NCI-H1105 (cell line): ENCODE measurements around the gene RMI2.
"Not testable (repeated sequence)": the region's sequence is repeated elsewhere in the genome, so short reads cannot be mapped to it uniquely, and the experiment has no call there.

ENCODE experiments used
- DNase-seq: peaks from one replicate; lab custom pipeline; 2025; lab: John Stamatoyannopoulos, UW

The RMI2 gene

GRCh38 chr16:11354733-11355574, 9.7 kb downstream of the RMI2 start:
- DNase-seq = no peak

GRCh38 chr16:11355862-11356261, 10.6 kb downstream of the RMI2 start:
- no peak for DNase-seq

GRCh38 chr16:11356573-11357331, 11.5 kb downstream of the RMI2 start:
- peak; percentile 41 for DNase-seq

- DNase-seq = no peak
These were observed 13.3 kb downstream of the RMI2 start for GRCh38 chr16:11358531-11358930.

GRCh38 chr16:11359370-11359769, 14.1 kb downstream of the RMI2 start:
- DNase-seq = no peak

- no peak for DNase-seq
These were observed 15.5 kb downstream of the RMI2 start for GRCh38 chr16:11360641-11361373.

- no peak for DNase-seq
These were observed 16.6 kb downstream of the RMI2 start for GRCh38 chr16:11361701-11362451.

GRCh38 chr16:11363927-11364258, 18.6 kb downstream of the RMI2 start:
- DNase-seq = no peak

- no peak for DNase-seq
These were observed 22.2 kb downstream of the RMI2 start for GRCh38 chr16:11367483-11367906.

- DNase-seq = no peak
These were observed 25.0 kb downstream of the RMI2 start for GRCh38 chr16:11370084-11370931.

GRCh38 chr16:11370932-11371279, 25.6 kb downstream of the RMI2 start:
- not testable (repeated sequence) for DNase-seq

GRCh38 chr16:11372073-11372828, 27.0 kb downstream of the RMI2 start:
- no peak for DNase-seq

- no peak for DNase-seq
These were observed 27.6 kb downstream of the RMI2 start for GRCh38 chr16:11372829-11373306.

GRCh38 chr16:11374255-11374654, 29.0 kb downstream of the RMI2 start:
- no peak for DNase-seq

- no peak for DNase-seq
These were observed 31.9 kb downstream of the RMI2 start for GRCh38 chr16:11377154-11377553.

GRCh38 chr16:11378951-11379350, 33.7 kb downstream of the RMI2 start:
- not testable (repeated sequence) for DNase-seq

GRCh38 chr16:11379420-11379819, 34.2 kb downstream of the RMI2 start:
- no peak for DNase-seq

GRCh38 chr16:11380836-11381235, 35.6 kb downstream of the RMI2 start:
- DNase-seq = no peak

GRCh38 chr16:11383481-11384183, 38.4 kb downstream of the RMI2 start:
- no peak for DNase-seq
